Measurements from ENCODE around the gene KRT6C.

KRT6C gene

DNA sequence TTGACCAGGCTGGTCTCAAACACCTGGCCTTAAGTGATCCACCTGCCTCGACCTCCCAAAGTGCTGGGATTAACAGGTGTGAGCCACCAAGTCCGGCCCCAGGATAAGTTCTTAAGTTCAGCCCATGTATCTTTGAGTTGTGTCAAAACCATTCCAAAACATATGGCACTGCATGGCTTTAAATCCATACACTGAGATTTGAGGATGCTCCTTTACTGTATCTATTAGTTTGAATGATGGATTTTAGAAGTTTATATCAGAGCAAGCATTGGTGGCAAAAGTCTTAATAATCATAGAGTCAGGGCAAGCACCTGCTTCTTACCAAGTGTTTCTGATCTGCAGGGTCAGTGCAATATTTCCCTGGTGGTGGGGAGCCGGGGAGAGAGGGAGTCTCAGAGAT is 27.7 kb downstream of the KRT6C start:
- no peak for TF ChIP-seq TEAD4 (IDR thresholded peaks at IDR 0.05)

DNA sequence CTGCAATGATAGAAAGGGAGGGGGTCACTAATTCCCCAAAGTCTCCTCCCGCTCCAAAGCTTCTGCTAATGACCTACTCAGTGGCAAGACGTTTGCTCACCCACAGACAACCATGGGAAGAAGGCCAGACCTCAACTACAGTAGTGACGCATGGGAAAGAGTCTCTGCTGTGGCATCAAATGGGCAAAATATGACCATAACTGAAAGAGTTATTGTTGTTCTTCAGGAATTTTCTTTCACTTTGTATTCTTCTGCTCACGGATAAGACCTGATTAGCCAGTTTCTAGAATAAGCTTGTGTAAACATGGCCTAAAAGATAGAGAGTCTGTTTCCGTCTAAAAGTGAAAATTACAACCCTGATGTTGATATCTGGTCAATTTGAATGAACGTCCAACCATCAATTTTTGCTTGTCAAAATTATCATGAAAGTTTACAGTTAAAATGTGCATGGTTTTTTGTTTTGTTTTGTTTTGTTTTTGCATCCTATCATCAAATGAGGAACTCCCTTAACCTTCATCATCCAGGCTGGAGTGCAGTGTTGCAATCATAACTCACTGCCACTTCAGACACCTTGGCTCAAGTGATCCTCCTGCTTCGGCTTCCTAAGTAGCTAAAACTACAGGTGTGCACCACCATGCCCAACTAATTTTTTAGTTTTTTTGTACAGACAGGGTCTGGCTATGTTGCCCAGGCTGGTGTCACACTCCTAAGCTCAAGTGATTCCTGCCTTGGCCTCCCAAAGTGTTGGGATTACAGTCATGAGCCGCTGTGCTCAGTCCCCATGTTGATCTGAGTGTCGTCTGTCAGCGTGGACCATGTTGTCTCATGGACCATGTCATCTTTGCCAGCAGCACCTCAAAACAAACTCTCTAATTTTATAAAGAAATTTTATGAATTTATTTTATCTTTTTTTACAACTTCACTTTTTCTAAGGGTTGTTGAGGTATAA is 28.7 kb downstream of the KRT6C start:
- TF ChIP-seq ZBTB7A (IDR thresholded peaks at IDR 0.05; ENCODE audit: low read depth) (no peak), RAD21 (IDR thresholded peaks at IDR 0.05; ENCODE audit: low read depth) (no peak), NFIC (IDR thresholded peaks at IDR 0.05) (no peak), EP300 (IDR thresholded peaks at IDR 0.05; ENCODE audit: borderline replicate concordance) (no peak), CEBPB (IDR thresholded peaks at IDR 0.05) (no peak)
- TF ChIP-seq, protein P1, sequence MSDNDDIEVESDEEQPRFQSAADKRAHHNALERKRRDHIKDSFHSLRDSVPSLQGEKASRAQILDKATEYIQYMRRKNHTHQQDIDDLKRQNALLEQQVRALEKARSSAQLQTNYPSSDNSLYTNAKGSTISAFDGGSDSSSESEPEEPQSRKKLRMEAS (IDR thresholded peaks at IDR 0.05), result no peak
- TF ChIP-seq, protein P2, sequence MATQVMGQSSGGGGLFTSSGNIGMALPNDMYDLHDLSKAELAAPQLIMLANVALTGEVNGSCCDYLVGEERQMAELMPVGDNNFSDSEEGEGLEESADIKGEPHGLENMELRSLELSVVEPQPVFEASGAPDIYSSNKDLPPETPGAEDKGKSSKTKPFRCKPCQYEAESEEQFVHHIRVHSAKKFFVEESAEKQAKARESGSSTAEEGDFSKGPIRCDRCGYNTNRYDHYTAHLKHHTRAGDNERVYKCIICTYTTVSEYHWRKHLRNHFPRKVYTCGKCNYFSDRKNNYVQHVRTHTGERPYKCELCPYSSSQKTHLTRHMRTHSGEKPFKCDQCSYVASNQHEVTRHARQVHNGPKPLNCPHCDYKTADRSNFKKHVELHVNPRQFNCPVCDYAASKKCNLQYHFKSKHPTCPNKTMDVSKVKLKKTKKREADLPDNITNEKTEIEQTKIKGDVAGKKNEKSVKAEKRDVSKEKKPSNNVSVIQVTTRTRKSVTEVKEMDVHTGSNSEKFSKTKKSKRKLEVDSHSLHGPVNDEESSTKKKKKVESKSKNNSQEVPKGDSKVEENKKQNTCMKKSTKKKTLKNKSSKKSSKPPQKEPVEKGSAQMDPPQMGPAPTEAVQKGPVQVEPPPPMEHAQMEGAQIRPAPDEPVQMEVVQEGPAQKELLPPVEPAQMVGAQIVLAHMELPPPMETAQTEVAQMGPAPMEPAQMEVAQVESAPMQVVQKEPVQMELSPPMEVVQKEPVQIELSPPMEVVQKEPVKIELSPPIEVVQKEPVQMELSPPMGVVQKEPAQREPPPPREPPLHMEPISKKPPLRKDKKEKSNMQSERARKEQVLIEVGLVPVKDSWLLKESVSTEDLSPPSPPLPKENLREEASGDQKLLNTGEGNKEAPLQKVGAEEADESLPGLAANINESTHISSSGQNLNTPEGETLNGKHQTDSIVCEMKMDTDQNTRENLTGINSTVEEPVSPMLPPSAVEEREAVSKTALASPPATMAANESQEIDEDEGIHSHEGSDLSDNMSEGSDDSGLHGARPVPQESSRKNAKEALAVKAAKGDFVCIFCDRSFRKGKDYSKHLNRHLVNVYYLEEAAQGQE (IDR thresholded peaks at IDR 0.05; ENCODE audit: low read depth), result no peak

GRCh38 chr12:52443966-52444365 is 29.6 kb downstream of the KRT6C start:
- TF ChIP-seq, protein P3, sequence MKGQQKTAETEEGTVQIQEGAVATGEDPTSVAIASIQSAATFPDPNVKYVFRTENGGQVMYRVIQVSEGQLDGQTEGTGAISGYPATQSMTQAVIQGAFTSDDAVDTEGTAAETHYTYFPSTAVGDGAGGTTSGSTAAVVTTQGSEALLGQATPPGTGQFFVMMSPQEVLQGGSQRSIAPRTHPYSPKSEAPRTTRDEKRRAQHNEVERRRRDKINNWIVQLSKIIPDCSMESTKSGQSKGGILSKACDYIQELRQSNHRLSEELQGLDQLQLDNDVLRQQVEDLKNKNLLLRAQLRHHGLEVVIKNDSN (IDR thresholded peaks at IDR 0.05), result no peak

- TF ChIP-seq, protein P2 (IDR thresholded peaks at IDR 0.05; ENCODE audit: low read depth), result no peak
- TF ChIP-seq TEAD4 (IDR thresholded peaks at IDR 0.05), result peak; percentile 71
- TF ChIP-seq EGR1 (IDR thresholded peaks at IDR 0.05), result no peak
- TF ChIP-seq ZBTB7A (IDR thresholded peaks at IDR 0.05; ENCODE audit: low read depth), result no peak
- peak; percentile 68; the same call in 1 of the 2 replicates for TF ChIP-seq NFIC (IDR thresholded peaks at IDR 0.05)
- TF ChIP-seq, protein P3 (IDR thresholded peaks at IDR 0.05), result no peak
- no peak for TF ChIP-seq TAF1 (IDR thresholded peaks at IDR 0.05; ENCODE audit: low read depth)
- no peak for TF ChIP-seq CEBPB (IDR thresholded peaks at IDR 0.05)
- TF ChIP-seq RAD21 (IDR thresholded peaks at IDR 0.05; ENCODE audit: low read depth), result peak; percentile 75
Observed at GRCh38 chr12:52442600-52443061, 31.0 kb downstream of the KRT6C start.

- TF ChIP-seq ZBTB7A (IDR thresholded peaks at IDR 0.05; ENCODE audit: low read depth), result no peak
- TF ChIP-seq, protein P3 (IDR thresholded peaks at IDR 0.05), result no peak
- no peak for TF ChIP-seq RAD21 (IDR thresholded peaks at IDR 0.05; ENCODE audit: low read depth)
- no peak for TF ChIP-seq FOXM1 (IDR thresholded peaks at IDR 0.05; ENCODE audit: borderline replicate concordance, low read depth)
- TF ChIP-seq EGR1 (IDR thresholded peaks at IDR 0.05), result no peak
- TF ChIP-seq TAF1 (IDR thresholded peaks at IDR 0.05; ENCODE audit: low read depth), result no peak
- TF ChIP-seq TEAD4 (IDR thresholded peaks at IDR 0.05), result no peak
- TF ChIP-seq, protein P1 (IDR thresholded peaks at IDR 0.05), result no peak
- no peak for TF ChIP-seq TCF12 (IDR thresholded peaks at IDR 0.05; ENCODE audit: low read depth)
- no peak for TF ChIP-seq YY1 (IDR thresholded peaks at IDR 0.05; ENCODE audit: low read depth)
- TF ChIP-seq CEBPB (IDR thresholded peaks at IDR 0.05), result no peak
- TF ChIP-seq, protein P2 (IDR thresholded peaks at IDR 0.05; ENCODE audit: low read depth), result no peak
Observed at GRCh38 chr12:52441320-52441911, 32.2 kb downstream of the KRT6C start.
